K562 (cell line): ENCODE results near the gene MEX3D. TPM values are rescaled to one million over a fixed set of nuclear protein-coding genes. Genes with fewer than 3 reads are reported as not detected.
A peak's percentile ranks its signal among the peaks of the same experiment; 100 is the strongest.

Experiments
- CREB1 ChIP-seq, 2 experiments: sonication (generic) in 1 of 2; formaldehyde crosslinking in 1 of 2; IDR thresholded peaks; 2 replicates each; pipeline versions ENCODE4 v1.6.1 to v1.8.0; 2012 to 2022; ENCODE audit warnings: inconsistent platforms in 1 of 2, mild to moderate bottlenecking in 1 of 2, missing genetic modification reagents in 1 of 2, moderate library complexity in 1 of 2
- ETV1 ChIP-seq: fragments of 450-650 bp; conservative IDR thresholded peaks from 2 replicates; pipeline ENCODE4 v1.6.1; 2016; ENCODE audit warnings: missing genetic modification characterization, control low read depth, low read depth, missing compliant biosample characterization
- HMG20B ChIP-seq: fragments of 250-450 bp; sonication (Bioruptor Pico); IDR thresholded peaks from 2 replicates; pipeline ENCODE4 v1.5.0; 2021; ENCODE audit warnings: mild to moderate bottlenecking
- NFIX ChIP-seq: fragments of 250-450 bp; sonication (Bioruptor Pico); IDR thresholded peaks from 2 replicates; pipeline ENCODE4 v1.4.0; 2020; ENCODE audit warnings: low read depth, mild to moderate bottlenecking, moderate library complexity
- NFXL1 ChIP-seq: fragments of 450-650 bp; formaldehyde crosslinking; IDR thresholded peaks from 2 replicates; pipeline ENCODE4 v1.4.0; 2021; ENCODE audit warnings: mild to moderate bottlenecking
- NR4A1 ChIP-seq, 2 experiments: fragments of 250-450 bp in 1 of 2; fragments of 450-650 bp in 1 of 2; sonication (Bioruptor Pico) in 1 of 2; IDR thresholded peaks; 2 replicates each; pipeline versions ENCODE4 v1.4.0 to v1.6.1; 2016 to 2020; ENCODE audit warnings: mild to moderate bottlenecking in 2 of 2, missing compliant biosample characterization in 1 of 2, missing genetic modification characterization in 1 of 2, moderate library complexity in 1 of 2
- PHB ChIP-seq: fragments of 250-450 bp; sonication (Bioruptor Pico); IDR thresholded peaks from 2 replicates; pipeline ENCODE4 v1.5.0; 2021
- RCOR1 ChIP-seq, 2 experiments: IDR thresholded peaks; 2 replicates each; pipeline ENCODE4 v1.6.1; 2012; ENCODE audit warnings: low read depth in 2 of 2, low read length in 2 of 2, borderline replicate concordance in 1 of 2, improper control_type of control experiment in 1 of 2
- STAG1 ChIP-seq: sonication (generic); formaldehyde crosslinking; IDR thresholded peaks from 2 replicates; pipeline ENCODE4 v1.5.0; 2020; ENCODE audit warnings: missing genetic modification reagents, borderline replicate concordance
- TBL1XR1 ChIP-seq, 2 experiments: IDR thresholded peaks; 2 replicates each; pipeline ENCODE4 v1.6.1; 2012; ENCODE audit warnings: improper control_type of control experiment in 2 of 2, low read length in 2 of 2, mild to moderate bottlenecking in 1 of 2
- ZNF224 ChIP-seq: sonication (generic); formaldehyde crosslinking; IDR thresholded peaks from 2 replicates; pipeline ENCODE4 v1.8.0; 2022; ENCODE audit warnings: mild to moderate bottlenecking, missing genetic modification reagents
- ZNF23 ChIP-seq: fragments of 250-450 bp; sonication (Bioruptor Pico); IDR thresholded peaks from 2 replicates; pipeline ENCODE4 v1.4.0; 2020; ENCODE audit warnings: mild to moderate bottlenecking
- ZNF75A ChIP-seq: fragments of 450-650 bp; formaldehyde crosslinking; IDR thresholded peaks from 2 replicates; pipeline ENCODE4 v1.4.0; 2020; ENCODE audit warnings: mild to moderate bottlenecking
- polyA plus RNA-seq, 8 experiments: library from polyadenylated mRNA; depleted of rRNA in 4 of 8; stranded (reverse) in 5 of 8; unstranded in 3 of 8; fragments of >200 nt; fragmentation: Nextera tagmentation in 2 of 8; fragmentation: Illumina TruSeq in 1 of 8; extraction: Ambion mirVana in 2 of 8; extraction: Trizol in 1 of 8; gene quantifications; 2 replicates each; pipeline versions ENCODE4 v1.2.1 to v1.2.3, GENCODE V29; 2011 to 2014; ENCODE audit warnings: inconsistent platforms in 1 of 8, missing spikeins in 1 of 8
- total RNA-seq, 7 experiments: library from RNA; depleted of rRNA in 6 of 7; stranded (reverse); fragments of >200 nt in 6 of 7; fragmentation: Illumina TruSeq in 2 of 7; extraction: Trizol in 2 of 7; gene quantifications; 2 replicates each; pipeline versions ENCODE4 v1.2.1 to v1.2.3, GENCODE V29; 2011 to 2021; ENCODE audit warnings: low replicate concordance in 1 of 7
- TF ChIP-seq, protein P1 (sequence below): fragments of 250-450 bp; sonication (Bioruptor Pico); IDR thresholded peaks from 2 replicates; pipeline ENCODE4 v1.4.0; 2020; ENCODE audit warnings: mild to moderate bottlenecking, moderate library complexity, borderline replicate concordance
- TF ChIP-seq, protein P2 (sequence below): fragments of 450-650 bp; IDR thresholded peaks from 2 replicates; pipeline ENCODE4 v1.6.1; 2016; ENCODE audit warnings: antibody characterized with exemption
- TF ChIP-seq, protein P3 (sequence below): IDR thresholded peaks from 3 replicates; pipeline ENCODE4 v1.6.1; 2011; ENCODE audit warnings: borderline replicate concordance, mild to moderate bottlenecking, moderate library complexity; ENCODE audit not compliant: insufficient read length; ENCODE audit errors: extremely low read depth

The MEX3D gene
- total and polyA plus RNA-seq, 9 of the 15 experiments (the other 6 are each of a cell fraction or from before 2014, with no cell fraction given), result 1.7 to 39.3 (median 5.7) TPM

DNA sequence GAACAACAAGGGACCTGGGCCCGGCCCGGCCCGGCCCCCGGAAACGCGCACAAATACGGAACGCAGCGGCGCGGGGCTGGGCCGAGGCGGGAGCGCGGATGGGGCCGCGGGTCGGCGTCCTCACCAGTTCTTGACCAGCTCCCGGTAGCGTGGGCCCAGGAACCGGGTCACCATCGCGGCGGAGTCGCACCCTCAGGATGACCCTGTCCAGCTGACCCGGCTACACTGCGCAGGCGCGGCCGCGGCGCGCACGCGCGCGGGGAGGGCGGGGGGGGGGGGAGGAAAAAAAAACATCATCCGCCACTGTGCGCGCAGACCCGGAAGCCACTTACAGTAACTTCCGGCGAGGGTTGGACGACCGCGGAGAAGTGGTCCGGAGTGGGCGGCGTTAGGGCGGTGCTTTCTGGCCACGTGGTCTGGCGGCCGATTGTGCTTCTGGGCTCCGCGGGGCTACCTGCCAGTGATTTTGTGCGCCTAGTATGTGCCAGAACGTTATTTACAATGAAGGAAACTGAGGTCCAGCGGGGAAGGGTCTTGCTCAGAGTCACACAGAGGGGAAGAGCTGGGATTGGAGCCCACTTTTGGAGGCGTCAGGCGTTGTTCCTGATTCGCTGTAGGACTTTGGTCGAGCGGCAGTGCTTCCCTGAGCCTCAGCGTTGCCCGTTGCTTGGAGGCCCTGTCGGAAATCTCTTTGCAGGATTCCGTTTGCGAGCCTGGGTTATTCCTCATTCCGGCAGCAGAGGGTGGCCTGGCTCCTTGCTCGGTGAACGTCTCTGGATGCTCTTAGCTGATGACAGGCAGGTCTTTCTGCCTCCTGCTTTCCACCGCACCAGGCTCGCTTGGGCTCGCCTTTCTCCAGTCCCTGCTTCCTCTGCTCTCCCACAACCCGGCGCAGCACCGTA lies 37.4 kb upstream of the MEX3D start, which contains the start of gene UQCR11 (continued):
- TF ChIP-seq, protein P1, sequence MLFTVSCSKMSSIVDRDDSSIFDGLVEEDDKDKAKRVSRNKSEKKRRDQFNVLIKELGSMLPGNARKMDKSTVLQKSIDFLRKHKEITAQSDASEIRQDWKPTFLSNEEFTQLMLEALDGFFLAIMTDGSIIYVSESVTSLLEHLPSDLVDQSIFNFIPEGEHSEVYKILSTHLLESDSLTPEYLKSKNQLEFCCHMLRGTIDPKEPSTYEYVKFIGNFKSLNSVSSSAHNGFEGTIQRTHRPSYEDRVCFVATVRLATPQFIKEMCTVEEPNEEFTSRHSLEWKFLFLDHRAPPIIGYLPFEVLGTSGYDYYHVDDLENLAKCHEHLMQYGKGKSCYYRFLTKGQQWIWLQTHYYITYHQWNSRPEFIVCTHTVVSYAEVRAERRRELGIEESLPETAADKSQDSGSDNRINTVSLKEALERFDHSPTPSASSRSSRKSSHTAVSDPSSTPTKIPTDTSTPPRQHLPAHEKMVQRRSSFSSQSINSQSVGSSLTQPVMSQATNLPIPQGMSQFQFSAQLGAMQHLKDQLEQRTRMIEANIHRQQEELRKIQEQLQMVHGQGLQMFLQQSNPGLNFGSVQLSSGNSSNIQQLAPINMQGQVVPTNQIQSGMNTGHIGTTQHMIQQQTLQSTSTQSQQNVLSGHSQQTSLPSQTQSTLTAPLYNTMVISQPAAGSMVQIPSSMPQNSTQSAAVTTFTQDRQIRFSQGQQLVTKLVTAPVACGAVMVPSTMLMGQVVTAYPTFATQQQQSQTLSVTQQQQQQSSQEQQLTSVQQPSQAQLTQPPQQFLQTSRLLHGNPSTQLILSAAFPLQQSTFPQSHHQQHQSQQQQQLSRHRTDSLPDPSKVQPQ (CRISPR knock-in tag), result no peak
- TF ChIP-seq ZNF23 (CRISPR knock-in tag), result no peak
- peak; percentile 44; the same call in 1 of the 2 replicates for TF ChIP-seq ETV1 (tag)
- TF ChIP-seq NFIX (CRISPR knock-in tag), result no peak
- peak; percentile 43; the same call in 1 of the 2 replicates for TF ChIP-seq STAG1
- TF ChIP-seq ZNF224 (CRISPR knock-in tag), result no peak
- TF ChIP-seq NR4A1 (CRISPR knock-in tag; IDR thresholded peaks at IDR 0.05), result no peak
- TF ChIP-seq NR4A1 (tag; IDR thresholded peaks at IDR 0.05), result no peak
- TF ChIP-seq, protein P2, sequence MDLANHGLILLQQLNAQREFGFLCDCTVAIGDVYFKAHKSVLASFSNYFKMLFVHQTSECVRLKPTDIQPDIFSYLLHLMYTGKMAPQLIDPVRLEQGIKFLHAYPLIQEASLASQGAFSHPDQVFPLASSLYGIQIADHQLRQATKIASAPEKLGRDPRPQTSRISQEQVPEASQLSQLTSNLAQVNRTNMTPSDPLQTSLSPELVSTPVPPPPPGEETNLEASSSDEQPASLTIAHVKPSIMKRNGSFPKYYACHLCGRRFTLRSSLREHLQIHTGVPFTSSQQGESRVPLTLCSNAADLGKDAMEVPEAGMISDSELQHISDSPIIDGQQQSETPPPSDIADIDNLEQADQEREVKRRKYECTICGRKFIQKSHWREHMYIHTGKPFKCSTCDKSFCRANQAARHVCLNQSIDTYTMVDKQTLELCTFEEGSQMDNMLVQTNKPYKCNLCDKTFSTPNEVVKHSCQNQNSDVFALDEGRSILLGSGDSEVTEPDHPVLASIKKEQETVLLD, result peak; percentile 71; the same call in 1 of the 2 replicates
- TF ChIP-seq HMG20B (CRISPR knock-in tag), result no peak
- no peak for TF ChIP-seq NFXL1 (CRISPR knock-in tag)
- TF ChIP-seq CREB1 (IDR thresholded peaks at IDR 0.05), result no peak; the same call in 1 of the 2 replicates
- TF ChIP-seq CREB1 (CRISPR knock-in tag; IDR thresholded peaks at IDR 0.05), result no peak; the same call in 1 of the 2 replicates
- no peak for TF ChIP-seq PHB (CRISPR knock-in tag)
- TF ChIP-seq, protein P3, sequence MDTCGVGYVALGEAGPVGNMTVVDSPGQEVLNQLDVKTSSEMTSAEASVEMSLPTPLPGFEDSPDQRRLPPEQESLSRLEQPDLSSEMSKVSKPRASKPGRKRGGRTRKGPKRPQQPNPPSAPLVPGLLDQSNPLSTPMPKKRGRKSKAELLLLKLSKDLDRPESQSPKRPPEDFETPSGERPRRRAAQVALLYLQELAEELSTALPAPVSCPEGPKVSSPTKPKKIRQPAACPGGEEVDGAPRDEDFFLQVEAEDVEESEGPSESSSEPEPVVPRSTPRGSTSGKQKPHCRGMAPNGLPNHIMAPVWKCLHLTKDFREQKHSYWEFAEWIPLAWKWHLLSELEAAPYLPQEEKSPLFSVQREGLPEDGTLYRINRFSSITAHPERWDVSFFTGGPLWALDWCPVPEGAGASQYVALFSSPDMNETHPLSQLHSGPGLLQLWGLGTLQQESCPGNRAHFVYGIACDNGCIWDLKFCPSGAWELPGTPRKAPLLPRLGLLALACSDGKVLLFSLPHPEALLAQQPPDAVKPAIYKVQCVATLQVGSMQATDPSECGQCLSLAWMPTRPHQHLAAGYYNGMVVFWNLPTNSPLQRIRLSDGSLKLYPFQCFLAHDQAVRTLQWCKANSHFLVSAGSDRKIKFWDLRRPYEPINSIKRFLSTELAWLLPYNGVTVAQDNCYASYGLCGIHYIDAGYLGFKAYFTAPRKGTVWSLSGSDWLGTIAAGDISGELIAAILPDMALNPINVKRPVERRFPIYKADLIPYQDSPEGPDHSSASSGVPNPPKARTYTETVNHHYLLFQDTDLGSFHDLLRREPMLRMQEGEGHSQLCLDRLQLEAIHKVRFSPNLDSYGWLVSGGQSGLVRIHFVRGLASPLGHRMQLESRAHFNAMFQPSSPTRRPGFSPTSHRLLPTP, result no peak
- no peak for TF ChIP-seq TBL1XR1 (IDR thresholded peaks at IDR 0.05; ENCODE audit: low read length in 2 of 2)
- 0 out of 2 replicates have a peak, but pooled peaks have one; percentile 70 for TF ChIP-seq ZNF75A (CRISPR knock-in tag)
- no peak for TF ChIP-seq RCOR1 (IDR thresholded peaks at IDR 0.05; ENCODE audit: borderline replicate concordance in 1 of 2, low read depth in 2 of 2, low read length in 2 of 2)
